Measurements from ENCODE around the gene ACER3.

DNA sequence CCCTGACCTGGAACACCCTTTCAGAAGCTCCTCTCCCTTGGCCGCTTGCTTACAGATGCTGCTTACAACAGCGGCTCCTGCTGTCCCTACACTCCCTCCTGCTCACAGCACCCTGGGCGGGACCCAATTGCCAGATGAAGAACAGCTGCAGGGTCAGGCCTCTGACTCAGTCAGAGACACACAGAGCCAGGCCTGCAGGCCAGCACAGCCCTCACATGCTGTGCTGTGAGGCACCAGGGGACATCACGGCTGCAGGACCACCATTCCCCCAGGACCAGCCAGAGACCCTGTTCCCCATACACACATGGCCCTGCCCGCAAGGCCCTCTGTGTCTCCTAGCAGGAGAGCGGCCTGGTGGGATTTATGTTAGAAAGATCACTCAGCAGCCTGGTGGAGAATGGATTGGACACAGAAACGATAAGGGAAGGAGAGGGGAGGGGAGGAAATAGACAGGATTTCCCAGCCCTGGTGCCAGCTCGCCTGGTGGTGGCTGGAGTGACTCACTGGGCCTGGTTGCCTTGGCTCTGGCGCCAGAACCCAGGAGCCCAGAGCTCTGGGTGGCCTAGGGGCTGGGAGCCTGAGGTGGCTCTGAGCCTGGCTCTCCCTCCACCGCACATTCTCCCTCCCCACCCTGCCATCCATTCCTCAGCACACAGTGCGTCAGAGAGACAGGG, 212.7 kb downstream of the ACER3 start:
- TF ChIP-seq CTCF (IDR thresholded peaks at IDR 0.05; ENCODE audit: low read depth, low read length, missing input control) = peak; percentile 22
- TF ChIP-seq MAX (IDR thresholded peaks at IDR 0.05) = no peak
- TF ChIP-seq RXRA (IDR thresholded peaks at IDR 0.05) = peak in 1 of 2 donors; percentile 19
- peak in 1 of 2 donors; percentile 29 for TF ChIP-seq RAD21 (IDR thresholded peaks at IDR 0.05)

Data from liver (tissue), 3 donors.